HG02571 (cell line): ENCODE data around the gene TMEM244.
"Not testable (repeated sequence)": the region's sequence is repeated elsewhere in the genome, so short reads cannot be mapped to it uniquely, and the experiment has no call there.

Experiments used
- ATAC-seq: cut with Tn5 transposase; IDR thresholded peaks from one replicate; pipeline ENCODE4 v1.9.1; 2021; ENCODE audit warnings: mild to moderate bottlenecking, moderate library complexity; ENCODE audit not compliant: unreplicated experiment

TMEM244 gene

GRCh38 chr6:129860908-129861665, at the start of gene TMEM244:
Gene TMEM244, minus strand, starts transcription at chr6:129861315. Its CDS starts 127 bp downstream, at chr6:129861188.
- ATAC-seq = no peak

- ATAC-seq = peak; percentile 73
Measured at GRCh38 chr6:129908858-129909257, 47.7 kb upstream of the TMEM244 start.

- ATAC-seq = no peak
Measured at GRCh38 chr6:129908356-129908755, 47.2 kb upstream of the TMEM244 start.

- ATAC-seq = no peak
Measured at GRCh38 chr6:129906515-129907077, 45.5 kb upstream of the TMEM244 start.

GRCh38 chr6:129903082-129903481, 42.0 kb upstream of the TMEM244 start:
- ATAC-seq = no peak

- no peak for ATAC-seq
Measured at GRCh38 chr6:129902681-129903080, 41.6 kb upstream of the TMEM244 start.

- no peak for ATAC-seq
Measured at GRCh38 chr6:129901910-129902309, 40.8 kb upstream of the TMEM244 start.

GRCh38 chr6:129895692-129896091, 34.6 kb upstream of the TMEM244 start:
- no peak for ATAC-seq

GRCh38 chr6:129894921-129895320, 33.8 kb upstream of the TMEM244 start:
- no peak for ATAC-seq

GRCh38 chr6:129893640-129894039, 32.5 kb upstream of the TMEM244 start:
- ATAC-seq = no peak

- ATAC-seq = no peak
Measured at GRCh38 chr6:129890701-129891100, 29.6 kb upstream of the TMEM244 start.

GRCh38 chr6:129890164-129890563, 29.0 kb upstream of the TMEM244 start:
- no peak for ATAC-seq

GRCh38 chr6:129889580-129889979, 28.5 kb upstream of the TMEM244 start:
- no peak for ATAC-seq

GRCh38 chr6:129886401-129887155, 25.5 kb upstream of the TMEM244 start:
- ATAC-seq = no peak

- no peak for ATAC-seq
Measured at GRCh38 chr6:129884211-129884610, 23.1 kb upstream of the TMEM244 start.

- peak; percentile 93 for ATAC-seq
Measured at GRCh38 chr6:129882510-129883023, 21.5 kb upstream of the TMEM244 start.

GRCh38 chr6:129877894-129878293, 16.8 kb upstream of the TMEM244 start:
- ATAC-seq = not testable (repeated sequence)

GRCh38 chr6:129875610-129876520, 14.8 kb upstream of the TMEM244 start:
- peak; percentile 76 for ATAC-seq

GRCh38 chr6:129874837-129875236, 13.7 kb upstream of the TMEM244 start:
- peak; percentile 44 for ATAC-seq

- no peak for ATAC-seq
Measured at GRCh38 chr6:129872586-129872985, 11.5 kb upstream of the TMEM244 start.

- no peak for ATAC-seq
Measured at GRCh38 chr6:129871221-129871620, 10.1 kb upstream of the TMEM244 start.
